ENCODE results near the gene NFAM1.

The NFAM1 gene

DNA sequence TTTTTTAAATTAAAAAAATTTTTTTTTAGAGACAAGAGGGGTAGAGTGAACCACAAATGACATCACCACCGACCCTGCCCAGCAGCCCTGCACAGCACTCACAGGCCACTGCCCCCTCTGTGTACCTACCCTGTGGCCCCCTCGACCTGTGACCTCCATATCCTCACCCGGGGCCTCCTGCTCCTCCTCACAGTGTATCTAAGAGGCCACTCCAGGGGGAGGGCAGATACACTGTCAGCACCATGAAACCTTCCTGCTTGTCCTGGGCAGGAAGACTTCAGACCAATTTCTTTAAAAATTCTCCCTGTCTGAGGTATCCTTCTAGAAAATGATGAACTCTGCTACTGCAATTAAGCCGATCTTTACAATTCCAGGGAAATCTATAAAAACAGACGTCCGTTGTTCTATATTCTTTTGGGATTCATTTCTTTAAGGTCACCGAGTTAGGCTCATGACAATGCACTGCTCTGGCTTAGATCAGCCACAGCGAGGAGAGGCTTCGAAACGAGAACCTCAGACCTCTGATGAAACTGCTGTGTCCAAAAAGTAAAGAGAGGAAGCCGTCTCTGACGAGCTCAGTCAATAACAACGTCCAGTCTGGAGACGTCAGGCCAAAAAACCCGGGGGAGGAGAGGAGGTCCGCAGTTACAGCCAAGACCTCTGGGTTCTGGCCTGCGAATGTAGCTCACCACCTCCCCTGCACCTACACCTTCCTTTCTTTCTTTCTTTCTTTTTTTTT, 17.5 kb downstream of the NFAM1 start:
- no peak for DNase-seq (ENCODE audit: low read depth)

GRCh38 chr22:42414021-42414420, 18.2 kb downstream of the NFAM1 start:
- no peak for DNase-seq (ENCODE audit: low read depth)

DNA sequence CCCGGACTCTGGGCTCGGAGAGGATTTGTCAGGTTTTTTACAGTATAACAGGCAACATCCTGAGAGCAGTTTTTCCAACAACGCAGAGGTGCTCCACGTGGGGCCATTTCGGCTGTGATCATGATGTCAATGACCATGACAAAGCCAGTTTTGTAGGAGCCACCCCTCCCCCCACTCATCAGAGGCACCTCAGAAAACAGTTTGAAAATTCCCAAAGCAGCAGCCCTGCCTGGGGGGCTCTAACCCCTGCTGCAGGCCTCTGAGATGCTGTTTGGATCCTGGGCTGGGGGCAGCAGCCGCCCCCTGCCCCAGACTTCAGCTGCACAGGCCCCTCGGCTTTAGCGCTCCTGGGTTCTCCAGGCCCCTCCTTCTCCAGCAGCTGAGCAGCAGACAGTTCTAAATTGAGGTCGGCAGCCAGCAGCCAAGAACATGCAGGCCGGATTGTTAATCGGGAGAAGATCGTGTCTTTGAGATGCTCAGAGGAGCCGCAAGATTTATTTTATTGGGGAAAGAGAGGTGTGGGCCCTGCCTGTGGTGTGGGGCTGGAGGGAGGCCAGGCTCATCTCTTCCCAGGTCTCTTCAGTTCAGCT, 19.4 kb downstream of the NFAM1 start:
- no peak for DNase-seq (ENCODE audit: low read depth)

GRCh38 chr22:42410708-42411107, 21.5 kb downstream of the NFAM1 start:
- no peak for DNase-seq (ENCODE audit: low read depth)

- DNase-seq (ENCODE audit: low read depth) = no peak
These were observed 23.2 kb downstream of the NFAM1 start for GRCh38 chr22:42408810-42409529.

DNA sequence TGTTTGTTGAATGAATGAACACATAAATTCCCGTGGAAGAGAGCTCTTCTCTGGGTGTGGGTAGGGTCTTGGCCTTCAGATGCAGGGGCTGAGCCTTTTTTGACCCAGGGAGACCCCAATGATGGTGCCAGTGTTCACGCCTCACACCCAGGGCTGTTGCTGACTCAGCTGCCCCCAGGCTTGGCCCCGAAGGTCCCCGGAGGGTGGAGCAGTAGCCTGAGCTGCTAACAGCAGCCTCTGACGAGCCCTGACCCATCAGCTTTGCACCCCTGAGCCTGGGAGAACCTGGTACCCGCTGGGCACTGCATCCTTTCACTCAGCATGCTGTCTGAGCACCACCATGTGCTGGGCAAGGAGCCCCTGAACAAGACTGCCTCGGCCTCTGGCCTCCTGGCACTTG, 23.9 kb downstream of the NFAM1 start:
- DNase-seq (ENCODE audit: low read depth) = no peak

GRCh38 chr22:42404266-42404665, 27.9 kb downstream of the NFAM1 start:
- DNase-seq (ENCODE audit: low read depth) = no peak

DNA sequence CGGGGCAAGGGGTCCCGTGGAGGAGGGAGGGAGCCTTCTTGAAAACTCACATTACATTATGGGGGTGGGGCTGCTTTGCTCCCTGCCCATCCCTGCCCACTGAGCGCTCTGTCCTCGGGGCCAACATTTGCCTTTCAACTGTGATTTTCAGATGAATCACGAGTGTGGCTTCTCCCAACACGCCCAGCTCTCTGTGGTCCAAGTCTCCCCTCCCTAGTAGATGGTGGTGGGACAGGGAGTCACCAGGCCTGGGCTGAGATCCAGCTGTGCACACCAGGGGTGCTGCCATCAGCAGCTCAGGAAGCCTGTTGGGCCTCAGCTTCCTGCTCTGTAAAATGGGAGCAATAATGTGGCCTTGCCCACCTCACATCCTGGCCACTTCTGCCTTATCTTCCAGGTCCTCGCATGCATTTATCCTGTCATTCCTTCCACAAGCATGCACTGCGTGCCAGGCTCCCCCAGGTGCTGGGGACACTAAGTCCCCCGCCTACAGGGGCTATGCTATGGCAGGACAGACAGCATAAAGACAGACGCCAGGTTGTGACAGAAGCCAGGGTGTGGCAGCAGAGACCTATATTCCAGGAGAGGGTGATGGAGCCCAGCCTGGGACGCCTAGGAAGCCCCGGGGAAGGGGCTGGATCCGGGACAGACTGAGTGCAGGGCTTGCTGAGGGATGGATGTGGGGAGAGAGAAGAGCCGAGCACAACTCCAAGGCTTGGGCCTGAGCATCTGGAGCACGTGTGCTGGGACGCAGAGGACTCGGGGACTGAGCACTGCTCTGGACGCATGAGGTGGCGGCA, 30.5 kb downstream of the NFAM1 start:
- no peak for DNase-seq (ENCODE audit: low read depth)

DNA sequence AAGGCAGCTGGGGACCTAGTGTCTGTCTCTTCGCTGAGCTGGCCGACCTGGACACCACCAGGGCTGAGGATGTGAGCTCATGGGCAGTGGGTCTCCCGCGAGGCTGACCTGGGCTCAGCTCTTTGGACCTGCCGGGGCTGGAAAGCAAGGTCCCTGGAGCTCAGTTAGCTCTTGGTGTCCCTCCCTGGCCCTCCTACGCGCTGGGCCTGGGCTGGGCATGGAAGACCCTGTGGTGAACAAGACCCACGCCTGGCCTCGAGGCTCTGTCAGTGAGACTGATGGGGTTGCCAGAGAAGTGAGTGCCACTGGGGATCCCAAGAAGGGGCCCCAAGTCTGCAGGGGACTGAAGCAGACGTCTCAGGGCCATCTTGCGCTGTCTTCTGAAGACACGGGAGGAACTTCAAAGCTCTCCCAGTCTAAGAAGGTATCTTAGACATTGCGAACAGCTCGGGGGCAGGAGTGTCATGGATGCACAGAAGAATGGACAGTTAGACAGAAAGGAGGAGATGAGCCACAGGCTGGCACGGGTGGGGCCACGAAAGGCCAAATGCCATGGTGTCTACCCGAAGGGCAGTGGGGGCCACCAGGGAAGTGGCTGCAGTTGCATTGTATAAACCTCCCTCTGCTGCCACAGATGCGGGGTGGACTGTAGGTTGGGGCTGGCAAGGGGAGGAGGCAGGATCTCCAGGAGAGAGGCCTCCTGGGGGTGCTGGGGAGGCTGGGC, 31.2 kb downstream of the NFAM1 start:
- no peak for DNase-seq (ENCODE audit: low read depth)

GRCh38 chr22:42399315-42400271, 32.6 kb downstream of the NFAM1 start:
- no peak for DNase-seq (ENCODE audit: low read depth)

GRCh38 chr22:42397332-42398249, 34.6 kb downstream of the NFAM1 start:
- no peak for DNase-seq (ENCODE audit: low read depth)

DNA sequence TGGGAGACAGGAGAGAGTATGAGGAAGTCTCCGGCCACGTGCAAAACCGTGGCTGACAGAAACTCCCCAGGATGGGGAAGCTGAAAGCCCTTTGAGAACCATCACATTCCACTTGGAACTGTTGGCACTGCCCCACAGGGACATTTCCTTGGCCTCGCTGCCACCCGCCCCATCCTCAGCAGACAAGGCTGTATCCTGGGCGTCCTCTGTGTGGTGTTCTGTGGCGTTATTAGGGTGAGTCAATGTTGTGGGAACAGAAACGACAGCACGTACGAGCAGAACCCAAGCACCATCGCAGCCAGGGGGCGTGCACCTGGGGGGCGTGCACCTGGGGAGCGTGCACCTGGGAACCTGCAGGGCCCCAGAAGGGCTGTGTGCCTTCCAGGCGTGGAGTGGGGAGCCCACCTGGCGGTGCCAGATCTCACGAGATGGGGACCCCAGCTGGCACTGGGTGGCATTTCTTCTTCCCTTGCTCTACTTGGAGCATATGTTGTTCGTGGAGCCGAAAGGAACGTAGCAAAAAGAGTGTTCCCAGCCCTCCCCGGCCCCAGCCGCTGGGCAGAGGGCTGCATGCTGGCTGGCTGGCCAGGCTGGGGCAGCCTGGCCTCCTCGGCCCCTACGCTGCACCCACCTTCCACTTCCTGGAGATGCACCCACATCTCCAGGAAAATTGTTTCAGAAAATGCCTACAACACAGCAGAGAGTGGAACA, 35.4 kb downstream of the NFAM1 start:
- no peak for DNase-seq (ENCODE audit: low read depth)

DNA sequence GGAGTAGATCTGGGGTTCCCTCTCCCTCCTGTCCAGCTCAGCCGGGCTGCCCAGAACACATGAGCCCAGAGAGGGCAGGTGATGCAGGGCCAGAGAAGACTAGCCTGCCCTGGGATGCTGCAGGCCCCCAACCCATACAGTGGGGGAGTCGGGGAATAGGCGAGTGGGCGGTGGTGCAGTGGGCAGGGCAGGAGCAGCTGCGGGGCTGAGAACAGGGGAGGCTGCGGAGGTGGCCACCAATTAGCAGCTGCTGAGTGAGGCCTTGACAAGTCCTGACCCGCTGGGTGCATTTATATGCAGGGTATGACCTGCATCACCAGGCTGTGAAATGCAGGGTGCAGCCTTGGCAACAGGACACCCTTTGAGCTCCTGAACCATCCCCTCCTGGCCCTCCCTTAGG, 43.1 kb downstream of the NFAM1 start:
- DNase-seq (ENCODE audit: low read depth) = no peak

GRCh38 chr22:42388130-42388797, 43.9 kb downstream of the NFAM1 start:
- no peak for DNase-seq (ENCODE audit: low read depth)

DNA sequence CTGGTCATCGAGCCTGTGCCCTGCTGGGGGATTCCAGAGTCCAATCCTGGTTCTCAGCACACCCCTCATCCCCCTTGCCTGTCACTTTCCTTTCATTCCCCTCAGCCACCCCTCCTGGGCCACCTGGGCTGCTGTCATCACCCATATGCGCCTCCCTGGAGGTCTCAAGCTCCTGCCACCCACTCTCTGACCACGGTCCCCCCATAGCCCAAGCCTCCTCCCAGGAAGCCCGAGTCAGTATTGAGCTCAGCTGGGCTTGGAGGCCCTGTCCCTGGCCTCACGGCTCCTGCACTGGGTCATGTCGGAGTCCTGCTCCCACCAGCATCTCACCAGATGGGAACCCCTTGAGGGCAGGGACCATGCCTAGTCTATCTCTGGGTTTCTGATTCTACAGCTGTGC, 44.6 kb downstream of the NFAM1 start:
- no peak for DNase-seq (ENCODE audit: low read depth)

DNA sequence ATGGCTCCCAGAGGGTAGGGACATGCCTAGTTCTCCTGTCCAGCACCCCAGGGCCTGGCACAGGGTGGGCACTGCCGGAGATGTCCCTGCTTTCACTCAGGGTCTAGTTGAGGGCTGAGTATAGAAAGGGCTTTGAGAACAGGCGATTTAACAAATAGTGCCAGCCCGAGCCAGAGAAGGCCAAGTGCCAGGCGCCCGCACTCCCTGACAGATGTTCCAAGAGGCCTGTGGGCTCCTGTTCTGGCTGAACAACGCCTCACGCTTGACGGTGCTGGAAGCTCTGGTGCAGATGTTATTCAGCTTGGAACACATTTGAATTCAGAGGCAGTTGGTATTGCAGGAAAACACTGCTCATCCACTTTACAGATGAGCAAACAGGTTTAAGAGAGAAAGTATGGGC, 46.5 kb downstream of the NFAM1 start:
- no peak for DNase-seq (ENCODE audit: low read depth)

DNA sequence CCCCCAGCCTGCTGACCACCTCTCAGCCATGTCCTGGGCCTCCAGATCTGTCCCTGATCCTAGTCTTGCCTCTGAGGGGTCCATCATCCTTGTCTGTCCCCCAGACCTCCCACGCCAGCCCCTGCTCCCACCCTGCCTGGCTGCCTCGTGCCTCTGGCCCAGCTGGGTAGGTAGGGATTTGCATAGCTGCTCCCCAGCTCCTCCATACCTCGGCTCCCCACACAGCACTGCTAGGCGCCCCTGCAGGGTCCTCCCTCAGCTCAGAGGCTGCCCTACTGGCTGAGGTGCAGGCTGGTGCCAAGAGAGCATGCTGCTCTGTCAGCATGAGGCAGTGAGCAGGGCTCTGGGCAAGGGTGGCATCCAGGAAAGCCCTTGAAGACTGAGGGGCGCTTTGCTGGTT, 47.7 kb downstream of the NFAM1 start:
- no peak for DNase-seq (ENCODE audit: low read depth)

- DNase-seq (ENCODE audit: low read depth) = no peak
These were observed 48.3 kb downstream of the NFAM1 start for GRCh38 chr22:42383851-42384417.

All from HS-27A (cell line).